ENCODE results near the gene RUNDC3A. TPM values are rescaled to one million over a fixed set of nuclear protein-coding genes. Genes with fewer than 3 reads are reported as not detected.

The RUNDC3A gene
- total RNA-seq, 1 experiment from 2014 or later, result 5.2 TPM

DNA sequence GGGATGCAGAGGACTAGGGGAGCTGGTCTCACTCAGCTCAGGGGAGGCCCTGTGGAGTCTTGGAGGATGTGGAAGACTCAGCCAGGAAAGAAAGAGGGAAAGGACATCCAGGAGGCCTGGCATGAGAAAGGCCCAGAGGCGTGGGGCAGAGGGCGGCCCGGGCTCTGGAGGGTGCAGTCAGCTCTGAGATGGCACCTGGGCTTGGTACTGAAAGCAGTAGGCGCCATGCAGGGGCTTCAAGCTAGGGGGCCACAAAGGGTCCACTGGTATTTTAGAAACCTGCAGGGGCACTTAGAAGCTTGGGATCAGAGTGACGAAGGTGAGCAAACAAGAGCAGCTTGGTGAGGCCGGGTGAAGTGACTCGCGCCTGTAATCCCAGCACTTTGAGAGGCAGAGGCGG lies 49.7 kb downstream of the RUNDC3A start:
- Mint-ChIP-seq H3K9me3 (no peaks in the 10 kb centered on the region), H3K27ac (no peak overlapping the region), H3K36me3 (no peaks in the 10 kb centered on the region), H3K4me3 (no peak overlapping the region), H3K27me3 (ENCODE audit: low read depth) (peaks cover 2% of the 10 kb centered on the region; the same call in 1 of the 2 replicates), H3K4me1 (peaks cover 29% of the 10 kb centered on the region)
- POLR2A ChIA-PET, result interaction anchor here (1.1 kb wide), 1 partner anchor 138 kb away, joined by 4 read pairs; no protein-coding TSS in a partner anchor
- TF ChIP-seq, protein P1, sequence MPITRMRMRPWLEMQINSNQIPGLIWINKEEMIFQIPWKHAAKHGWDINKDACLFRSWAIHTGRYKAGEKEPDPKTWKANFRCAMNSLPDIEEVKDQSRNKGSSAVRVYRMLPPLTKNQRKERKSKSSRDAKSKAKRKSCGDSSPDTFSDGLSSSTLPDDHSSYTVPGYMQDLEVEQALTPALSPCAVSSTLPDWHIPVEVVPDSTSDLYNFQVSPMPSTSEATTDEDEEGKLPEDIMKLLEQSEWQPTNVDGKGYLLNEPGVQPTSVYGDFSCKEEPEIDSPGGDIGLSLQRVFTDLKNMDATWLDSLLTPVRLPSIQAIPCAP (CRISPR knock-in tag; IDR thresholded peaks at IDR 0.05), result no peak
- no peak for TF ChIP-seq NFYB (CRISPR knock-in tag; conservative IDR thresholded peaks at IDR 0.05; ENCODE audit: low read depth)
- TF ChIP-seq MLX (CRISPR knock-in tag; IDR thresholded peaks at IDR 0.05), result no peak
- no peak for TF ChIP-seq OVOL2 (CRISPR knock-in tag; IDR thresholded peaks at IDR 0.05; ENCODE audit: borderline replicate concordance)
- no peak for TF ChIP-seq ZNF423 (CRISPR knock-in tag; IDR thresholded peaks at IDR 0.05)
- TF ChIP-seq ZNF671 (CRISPR knock-in tag; IDR thresholded peaks at IDR 0.05), result no peak
- TF ChIP-seq ZNF396 (CRISPR knock-in tag; IDR thresholded peaks at IDR 0.05; ENCODE audit: borderline replicate concordance), result no peak
- ATAC-seq (no peak), DNase-seq (ENCODE audit: low spot score) (no peak)
- CTCF ChIA-PET, result interaction anchor here (0.9 to 9.4 kb wide), 8 partner anchors 13 to 298 kb away, joined by 3 to 128 read pairs (median 6); partner anchors contain the start of genes ATXN7L3, GRN and MEIOC

DNA sequence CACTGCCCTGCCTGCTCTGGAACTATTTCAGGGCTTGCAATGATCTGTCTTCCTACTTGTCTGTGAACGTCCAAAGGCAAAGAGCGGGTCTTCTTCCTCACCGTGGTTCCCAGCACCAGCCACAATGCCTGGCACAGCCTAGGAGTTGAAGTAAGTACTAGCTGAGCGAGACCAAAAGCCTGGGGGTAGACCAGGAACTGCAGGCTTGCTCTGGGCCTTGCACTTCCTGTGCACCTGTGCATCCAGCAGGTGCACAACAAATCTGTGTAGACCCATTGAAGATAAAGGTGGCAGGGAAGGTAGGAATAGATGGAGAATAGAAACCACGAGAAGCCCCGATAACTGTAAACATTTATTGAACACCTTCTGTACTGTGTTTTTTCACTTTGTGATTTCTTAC lies 50.6 kb downstream of the RUNDC3A start:
- no peak overlapping the region for H3K27ac Mint-ChIP-seq
- H3K9me3 Mint-ChIP-seq, result no peaks in the 10 kb centered on the region
- DNase-seq (ENCODE audit: low spot score), result no peak
- ChIA-PET CTCF (interaction anchor here (1.4 to 9.4 kb wide), 4 partner anchors 14 to 297 kb away, joined by 3 to 128 read pairs (median 14); partner anchors contain the start of genes ATXN7L3, GRN and MEIOC), POLR2A (no interaction called here)
- TF ChIP-seq, protein P2, sequence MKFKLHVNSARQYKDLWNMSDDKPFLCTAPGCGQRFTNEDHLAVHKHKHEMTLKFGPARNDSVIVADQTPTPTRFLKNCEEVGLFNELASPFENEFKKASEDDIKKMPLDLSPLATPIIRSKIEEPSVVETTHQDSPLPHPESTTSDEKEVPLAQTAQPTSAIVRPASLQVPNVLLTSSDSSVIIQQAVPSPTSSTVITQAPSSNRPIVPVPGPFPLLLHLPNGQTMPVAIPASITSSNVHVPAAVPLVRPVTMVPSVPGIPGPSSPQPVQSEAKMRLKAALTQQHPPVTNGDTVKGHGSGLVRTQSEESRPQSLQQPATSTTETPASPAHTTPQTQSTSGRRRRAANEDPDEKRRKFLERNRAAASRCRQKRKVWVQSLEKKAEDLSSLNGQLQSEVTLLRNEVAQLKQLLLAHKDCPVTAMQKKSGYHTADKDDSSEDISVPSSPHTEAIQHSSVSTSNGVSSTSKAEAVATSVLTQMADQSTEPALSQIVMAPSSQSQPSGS (CRISPR knock-in tag; IDR thresholded peaks at IDR 0.05; ENCODE audit: borderline replicate concordance, low read depth), result no peak
- no peak for TF ChIP-seq MAX (CRISPR knock-in tag; IDR thresholded peaks at IDR 0.05)
- TF ChIP-seq, protein P3, sequence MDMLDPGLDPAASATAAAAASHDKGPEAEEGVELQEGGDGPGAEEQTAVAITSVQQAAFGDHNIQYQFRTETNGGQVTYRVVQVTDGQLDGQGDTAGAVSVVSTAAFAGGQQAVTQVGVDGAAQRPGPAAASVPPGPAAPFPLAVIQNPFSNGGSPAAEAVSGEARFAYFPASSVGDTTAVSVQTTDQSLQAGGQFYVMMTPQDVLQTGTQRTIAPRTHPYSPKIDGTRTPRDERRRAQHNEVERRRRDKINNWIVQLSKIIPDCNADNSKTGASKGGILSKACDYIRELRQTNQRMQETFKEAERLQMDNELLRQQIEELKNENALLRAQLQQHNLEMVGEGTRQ (CRISPR knock-in tag; IDR thresholded peaks at IDR 0.05), result no peak
- no peak for TF ChIP-seq ZNF219 (CRISPR knock-in tag; IDR thresholded peaks at IDR 0.05; ENCODE audit: borderline replicate concordance)
- no peak for TF ChIP-seq SP1 (CRISPR knock-in tag; conservative IDR thresholded peaks at IDR 0.05)
- TF ChIP-seq NFE2L1 (CRISPR knock-in tag; IDR thresholded peaks at IDR 0.05), result no peak
- no peak for TF ChIP-seq ZNF121 (CRISPR knock-in tag; IDR thresholded peaks at IDR 0.05)
- no peak for TF ChIP-seq NR3C1 (CRISPR knock-in tag; conservative IDR thresholded peaks at IDR 0.05; ENCODE audit: low read depth)
- no peak for TF ChIP-seq CBFB (CRISPR knock-in tag; IDR thresholded peaks at IDR 0.05; ENCODE audit: low read depth)
- no peak for TF ChIP-seq NFYB (CRISPR knock-in tag; conservative IDR thresholded peaks at IDR 0.05; ENCODE audit: low read depth)
- TF ChIP-seq, protein P4, sequence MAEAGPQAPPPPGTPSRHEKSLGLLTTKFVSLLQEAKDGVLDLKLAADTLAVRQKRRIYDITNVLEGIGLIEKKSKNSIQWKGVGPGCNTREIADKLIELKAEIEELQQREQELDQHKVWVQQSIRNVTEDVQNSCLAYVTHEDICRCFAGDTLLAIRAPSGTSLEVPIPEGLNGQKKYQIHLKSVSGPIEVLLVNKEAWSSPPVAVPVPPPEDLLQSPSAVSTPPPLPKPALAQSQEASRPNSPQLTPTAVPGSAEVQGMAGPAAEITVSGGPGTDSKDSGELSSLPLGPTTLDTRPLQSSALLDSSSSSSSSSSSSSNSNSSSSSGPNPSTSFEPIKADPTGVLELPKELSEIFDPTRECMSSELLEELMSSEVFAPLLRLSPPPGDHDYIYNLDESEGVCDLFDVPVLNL (CRISPR knock-in tag; IDR thresholded peaks at IDR 0.05; ENCODE audit: borderline replicate concordance, low read depth), result no peak
- TF ChIP-seq GRHL2 (CRISPR knock-in tag; IDR thresholded peaks at IDR 0.05; ENCODE audit: insufficient replicate concordance, severe bottlenecking), result no peak
- TF ChIP-seq ZNF671 (CRISPR knock-in tag; IDR thresholded peaks at IDR 0.05), result no peak
- no peak for TF ChIP-seq RELA (CRISPR knock-in tag; IDR thresholded peaks at IDR 0.05; ENCODE audit: borderline replicate concordance)
- TF ChIP-seq TEAD4 (CRISPR knock-in tag; IDR thresholded peaks at IDR 0.05), result no peak
- no peak for TF ChIP-seq SOX15 (CRISPR knock-in tag; IDR thresholded peaks at IDR 0.05)
- TF ChIP-seq TP53 (CRISPR knock-in tag; IDR thresholded peaks at IDR 0.05), result no peak
- H3K4me3 Mint-ChIP-seq, result no peak overlapping the region
- no peak for ATAC-seq
- no peaks in the 10 kb centered on the region for H3K36me3 Mint-ChIP-seq
- H3K27me3 Mint-ChIP-seq (ENCODE audit: low read depth), result peaks cover 1% of the 10 kb centered on the region
- H3K4me1 Mint-ChIP-seq, result peaks cover 29% of the 10 kb centered on the region

Measured in WTC11 (cell line).